GM19328 (cell line): ENCODE data around the gene NTRK2.
"Not testable (repeated sequence)": the region's sequence is repeated elsewhere in the genome, so short reads cannot be mapped to it uniquely, and the experiment has no call there.

Source experiments
- ATAC-seq: cut with Tn5 transposase; IDR thresholded peaks from one replicate; pipeline ENCODE4 v1.9.1; 2021; ENCODE audit warnings: mild to moderate bottlenecking, moderate library complexity; ENCODE audit not compliant: unreplicated experiment

NTRK2 gene

DNA sequence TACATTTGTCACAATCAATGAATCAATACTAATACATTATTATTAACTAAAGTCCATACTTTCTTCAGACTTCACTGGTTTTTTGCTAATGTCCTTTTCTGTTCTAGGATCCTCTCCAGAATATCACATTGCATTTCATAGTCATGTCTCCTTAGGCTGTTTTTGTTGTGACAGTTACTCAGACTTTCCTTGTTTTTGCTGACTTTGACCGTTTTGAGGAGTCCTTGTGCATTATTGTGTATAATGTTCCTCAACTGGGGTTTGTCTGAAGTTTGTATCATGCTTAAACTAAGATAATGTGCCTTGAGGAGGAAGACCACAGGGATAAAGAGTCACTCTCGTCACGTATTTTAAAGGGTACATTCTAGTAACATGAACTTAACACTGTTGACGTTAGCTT is 376.9 kb downstream of the NTRK2 start:
- ATAC-seq, result no peak

DNA sequence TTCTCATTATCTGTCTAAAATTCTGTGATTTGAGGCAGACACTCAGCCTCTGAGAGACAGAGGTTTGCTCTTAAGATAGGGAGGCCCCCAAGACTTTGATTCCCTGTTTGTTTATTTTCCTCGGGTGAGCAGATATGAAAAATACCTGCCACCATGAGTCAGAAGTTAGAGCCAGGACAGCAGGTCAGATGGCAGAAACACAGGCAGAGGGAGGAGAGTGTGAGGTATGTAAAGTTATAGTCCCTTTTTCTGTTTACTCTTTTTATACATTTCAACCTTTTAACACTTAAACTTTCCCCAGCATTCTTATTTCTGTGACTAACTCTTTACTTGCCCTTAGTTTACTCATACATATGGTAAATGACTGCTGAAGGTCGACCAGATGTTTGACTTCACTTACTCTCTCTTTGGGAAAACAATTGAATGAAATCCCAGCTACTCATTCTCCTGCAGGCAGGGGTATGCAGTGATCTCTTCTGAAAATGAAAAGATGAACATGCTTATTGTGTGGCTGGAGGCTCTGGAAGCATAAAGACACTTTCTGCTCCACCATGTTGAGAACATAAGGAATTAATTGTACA is 383.8 kb downstream of the NTRK2 start:
- no peak for ATAC-seq

DNA sequence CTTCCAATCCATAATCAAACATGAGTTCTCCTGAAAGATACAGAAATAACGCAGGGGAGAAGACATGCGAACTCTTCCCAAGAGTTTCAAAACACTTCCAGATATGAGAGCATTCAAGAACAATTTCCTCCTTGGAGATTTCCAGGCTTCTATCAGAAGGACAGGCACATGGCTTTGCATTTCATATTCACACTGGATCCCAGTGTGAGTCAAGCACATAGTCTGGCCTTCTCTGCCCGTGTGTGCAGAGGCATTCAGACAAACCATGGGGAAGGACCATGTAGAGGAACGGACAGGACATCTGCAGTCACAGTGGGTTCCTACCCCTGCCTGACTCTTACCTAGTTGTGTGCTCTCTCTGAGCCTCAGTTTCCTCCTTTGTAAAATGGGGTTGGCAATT is 384.5 kb downstream of the NTRK2 start:
- no peak for ATAC-seq

DNA sequence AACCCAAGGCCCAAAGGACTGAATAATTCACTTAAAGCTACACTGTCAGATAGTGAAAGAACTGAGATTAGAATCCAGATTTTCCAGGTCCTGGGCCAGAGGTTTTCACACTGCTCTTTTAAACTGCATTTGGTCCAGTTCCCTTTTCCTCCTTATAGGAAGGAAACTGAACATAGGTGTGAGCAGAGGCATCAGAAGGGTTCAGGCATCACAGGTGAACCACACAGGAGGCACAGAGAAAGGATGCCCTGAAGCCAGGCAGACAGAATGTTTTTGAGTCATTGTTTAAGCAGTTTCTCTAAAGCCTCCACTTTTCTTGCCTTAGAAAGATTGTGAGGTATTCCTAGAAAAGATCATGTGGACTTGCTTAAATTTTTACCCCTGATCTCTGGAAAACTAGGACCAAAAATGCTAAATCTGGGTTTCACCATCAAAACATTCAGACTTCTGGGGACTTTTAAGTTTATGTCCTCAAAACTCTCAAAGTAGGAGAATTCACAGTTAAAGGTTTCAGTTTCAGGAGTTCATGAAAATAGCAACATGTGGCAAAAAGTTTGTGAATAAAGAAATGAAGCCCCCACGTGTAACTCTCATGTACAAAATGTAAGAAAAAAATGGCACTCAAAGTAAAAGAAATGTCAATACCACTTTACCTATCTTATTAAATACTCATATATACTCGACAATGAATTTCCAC is 386.1 kb downstream of the NTRK2 start:
- ATAC-seq, result no peak

DNA sequence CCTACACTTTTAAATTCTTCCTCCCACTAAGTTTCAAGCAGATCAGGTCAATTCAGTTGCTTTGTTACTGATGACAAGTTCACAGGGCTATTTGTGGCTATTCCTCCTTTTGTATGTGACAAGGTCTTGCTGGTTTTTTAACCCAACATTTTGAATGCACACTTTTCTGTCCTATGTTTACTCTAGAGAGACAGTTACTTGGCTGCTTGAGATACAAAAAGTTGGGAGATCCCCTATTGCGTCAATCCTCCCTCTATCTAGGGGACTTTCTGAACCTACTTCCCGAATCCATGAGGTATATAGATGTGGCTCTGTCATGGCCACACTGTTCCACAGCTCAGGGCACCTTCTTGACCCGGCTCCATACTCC is 386.7 kb downstream of the NTRK2 start:
- ATAC-seq, result no peak

DNA sequence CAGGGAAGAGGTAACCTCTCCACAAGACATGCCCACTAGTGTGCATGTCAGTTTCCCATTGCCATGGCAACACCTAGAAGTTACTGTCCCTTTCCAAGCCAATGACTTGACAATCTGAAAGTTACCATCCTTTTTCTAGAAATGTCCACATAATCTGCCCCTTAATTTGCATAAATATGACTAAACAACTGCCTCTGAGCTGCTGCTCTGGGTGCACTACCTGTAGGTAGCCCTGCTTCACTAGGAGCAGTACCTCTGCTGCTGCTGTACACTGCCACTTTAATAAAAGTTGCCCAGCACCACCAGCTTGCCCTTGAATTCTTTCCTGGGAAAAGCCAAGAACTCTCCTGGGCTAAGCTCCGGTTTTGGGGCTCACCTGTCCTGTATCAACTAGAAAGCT is 392.4 kb downstream of the NTRK2 start:
- no peak for ATAC-seq

DNA sequence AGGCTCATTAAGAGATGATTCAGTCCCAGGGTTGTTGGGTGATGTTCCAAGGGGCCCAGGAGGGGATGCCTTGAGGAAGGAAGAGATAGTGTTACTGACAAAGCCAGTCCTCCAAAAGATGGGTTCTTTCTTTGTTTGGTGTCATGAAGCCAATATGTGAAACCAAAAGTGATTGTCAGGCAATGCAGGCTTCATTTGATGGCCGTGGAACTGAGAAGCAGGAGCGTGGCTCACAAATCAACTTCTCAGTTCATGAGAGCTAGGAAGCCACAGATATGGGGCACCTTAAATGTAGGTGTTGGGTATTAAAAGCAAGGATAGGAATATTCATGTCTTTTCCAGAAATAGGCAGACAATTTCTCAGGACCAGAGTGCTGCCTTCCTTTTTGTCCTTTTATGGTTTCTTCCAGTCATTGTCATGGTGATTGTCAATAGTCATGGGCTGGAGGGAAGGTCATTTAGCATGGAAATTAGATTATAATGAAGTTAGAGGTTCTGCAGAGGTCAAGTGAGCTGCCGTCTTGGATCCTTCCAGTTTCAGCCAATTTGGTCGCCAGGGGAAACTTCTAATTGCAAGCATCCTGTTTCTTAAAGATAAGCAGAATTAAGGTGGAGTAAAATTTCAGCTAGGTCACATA is 393.0 kb downstream of the NTRK2 start:
- ATAC-seq, result no peak

DNA sequence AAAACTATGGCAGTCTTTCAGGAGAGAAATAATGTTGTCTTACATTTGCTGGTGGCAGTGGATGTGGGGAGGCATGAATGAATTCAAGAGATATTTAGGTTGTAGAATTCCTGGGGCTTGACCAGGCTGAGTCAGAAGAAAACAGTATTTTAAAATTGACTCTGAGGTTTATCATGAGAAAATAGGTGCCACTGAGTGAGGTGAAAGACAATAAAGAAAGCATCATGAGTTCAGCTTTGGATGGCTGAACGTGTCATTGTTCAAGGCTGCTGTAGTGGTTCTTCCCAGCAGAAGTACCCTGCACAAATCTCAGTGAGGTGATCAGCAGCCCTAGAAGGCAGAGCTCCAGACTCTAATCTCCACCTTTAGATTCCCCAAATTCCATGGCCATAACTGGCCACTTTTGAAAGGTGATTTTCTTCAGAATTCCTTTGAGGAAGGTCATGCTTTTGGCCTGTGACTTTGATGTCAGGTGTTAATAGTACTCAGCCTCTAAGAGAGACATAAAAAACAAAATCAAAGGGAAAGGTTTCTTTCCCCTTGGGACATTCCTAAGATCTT is 395.4 kb downstream of the NTRK2 start:
- ATAC-seq, result no peak

DNA sequence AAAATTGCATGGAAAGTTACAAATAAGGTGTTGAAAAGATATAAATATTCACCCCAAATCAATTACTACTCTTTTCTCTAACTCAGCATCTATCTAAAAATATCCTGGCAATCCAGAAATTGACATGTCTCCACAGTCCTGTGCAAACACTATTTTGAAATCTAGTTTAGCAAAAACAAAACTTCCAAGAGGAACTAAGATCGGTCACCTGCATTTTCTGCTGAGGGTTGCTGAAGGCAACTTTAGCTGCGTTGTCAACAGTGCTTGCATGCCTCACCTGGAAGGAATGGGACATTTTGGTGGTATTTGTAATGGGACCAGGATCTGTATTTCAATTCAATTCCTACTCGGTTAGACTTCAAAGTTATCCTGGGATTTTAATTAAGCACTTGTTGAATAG is 398.3 kb downstream of the NTRK2 start:
- ATAC-seq, result no peak

DNA sequence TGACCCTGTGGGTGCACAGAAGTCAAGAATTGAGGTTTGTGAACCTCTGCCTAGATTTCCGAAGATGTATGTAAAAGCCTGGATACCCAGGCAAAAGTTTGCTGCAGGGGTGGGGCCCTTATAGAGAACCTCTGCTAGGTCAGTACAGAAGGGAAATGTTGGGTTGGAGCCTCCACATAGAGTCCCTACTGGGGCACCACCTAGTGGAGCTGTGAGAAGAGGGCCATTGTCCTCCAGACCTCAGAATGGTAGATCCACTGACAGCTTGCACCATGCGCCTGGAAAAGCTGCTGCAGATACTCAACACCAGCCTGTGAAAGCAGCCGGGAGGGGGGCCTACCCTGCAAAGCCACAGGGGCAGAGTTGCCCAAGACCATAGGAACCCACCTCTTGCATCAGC is 399.9 kb downstream of the NTRK2 start:
- ATAC-seq, result not testable (repeated sequence)
